ENCODE measurements around the gene PALS2. TPM values are rescaled to one million over a fixed set of nuclear protein-coding genes. Genes with fewer than 3 reads are reported as not detected.

Gene PALS2
- total RNA-seq, 1 experiment from 2014 or later: 70.5 TPM

DNA sequence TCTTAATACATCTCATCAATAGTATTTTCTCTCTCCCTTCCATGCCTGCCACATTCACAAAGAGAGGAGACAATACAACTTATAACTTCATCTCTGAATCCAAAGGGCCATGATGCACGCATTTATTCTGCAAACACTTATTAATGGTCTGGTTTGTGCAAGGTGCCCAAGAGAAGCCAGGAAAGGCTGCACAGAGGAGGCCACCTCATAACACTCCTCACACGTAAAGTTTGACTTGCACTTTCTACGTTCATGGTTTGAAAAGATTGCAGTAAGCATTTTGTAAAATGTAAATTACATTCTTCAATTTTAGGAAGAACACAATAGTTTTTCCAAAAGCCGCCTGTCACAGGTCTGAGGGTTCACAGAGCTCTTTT, 1.2 kb upstream of the PALS2 start:
- no peak overlapping the region for H3K27ac Mint-ChIP-seq (ENCODE audit: unreplicated experiment)
- TF ChIP-seq, protein P1, sequence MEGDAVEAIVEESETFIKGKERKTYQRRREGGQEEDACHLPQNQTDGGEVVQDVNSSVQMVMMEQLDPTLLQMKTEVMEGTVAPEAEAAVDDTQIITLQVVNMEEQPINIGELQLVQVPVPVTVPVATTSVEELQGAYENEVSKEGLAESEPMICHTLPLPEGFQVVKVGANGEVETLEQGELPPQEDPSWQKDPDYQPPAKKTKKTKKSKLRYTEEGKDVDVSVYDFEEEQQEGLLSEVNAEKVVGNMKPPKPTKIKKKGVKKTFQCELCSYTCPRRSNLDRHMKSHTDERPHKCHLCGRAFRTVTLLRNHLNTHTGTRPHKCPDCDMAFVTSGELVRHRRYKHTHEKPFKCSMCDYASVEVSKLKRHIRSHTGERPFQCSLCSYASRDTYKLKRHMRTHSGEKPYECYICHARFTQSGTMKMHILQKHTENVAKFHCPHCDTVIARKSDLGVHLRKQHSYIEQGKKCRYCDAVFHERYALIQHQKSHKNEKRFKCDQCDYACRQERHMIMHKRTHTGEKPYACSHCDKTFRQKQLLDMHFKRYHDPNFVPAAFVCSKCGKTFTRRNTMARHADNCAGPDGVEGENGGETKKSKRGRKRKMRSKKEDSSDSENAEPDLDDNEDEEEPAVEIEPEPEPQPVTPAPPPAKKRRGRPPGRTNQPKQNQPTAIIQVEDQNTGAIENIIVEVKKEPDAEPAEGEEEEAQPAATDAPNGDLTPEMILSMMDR (IDR thresholded peaks at IDR 0.05; ENCODE audit: unreplicated experiment): no peak
- intact Hi-C loops (cut with micrococcal nuclease; ENCODE audit: unreplicated experiment): no loop called here
- no peaks in the 10 kb centered on the region for H3K9me3 Mint-ChIP-seq (ENCODE audit: low read depth, unreplicated experiment)
- BruUV-seq (replicated peaks): no TSS peak
- peaks cover 54% of the 10 kb centered on the region for H3K27me3 Mint-ChIP-seq (ENCODE audit: unreplicated experiment)
- peaks cover 24% of the 10 kb centered on the region for H3K36me3 Mint-ChIP-seq (ENCODE audit: insufficient read depth, unreplicated experiment)
- H3K4me3 Mint-ChIP-seq (ENCODE audit: low read depth, unreplicated experiment): peak overlapping the region; percentile 91
- CTCF ChIA-PET: no interaction called here
- peaks cover 9% of the 10 kb centered on the region for H3K4me1 Mint-ChIP-seq (ENCODE audit: low read depth, unreplicated experiment)
- DNase-seq: no peak

DNA sequence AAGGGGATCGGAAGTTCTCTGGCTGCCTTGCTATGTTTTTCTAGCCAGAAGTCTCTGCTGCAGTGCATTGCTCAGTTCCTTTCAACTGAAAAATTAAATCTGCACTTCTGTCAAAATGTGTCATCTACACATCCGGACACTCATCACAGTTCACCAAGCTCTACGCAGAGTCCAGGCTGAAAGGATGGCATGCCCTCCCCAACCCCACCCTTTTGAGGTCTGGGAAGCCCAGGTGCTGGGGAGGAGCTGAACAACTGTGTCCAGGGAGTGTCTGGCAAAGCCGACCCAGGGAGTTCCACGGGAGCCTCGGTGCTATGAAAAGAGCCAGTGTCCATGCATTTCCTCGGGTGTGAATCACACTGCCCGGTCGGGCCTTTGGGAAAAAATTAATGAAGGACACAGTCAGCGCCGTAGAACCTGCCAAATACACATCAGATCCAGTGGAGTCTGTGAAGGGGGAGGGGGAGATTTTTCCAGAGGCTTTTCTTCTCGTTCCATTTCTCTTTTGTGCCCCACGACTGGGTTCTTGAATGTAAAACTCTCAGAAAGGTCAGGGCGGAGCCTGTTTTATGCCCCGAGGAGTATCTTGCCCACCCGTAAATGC, 757 bp upstream of the PALS2 start:
- TF ChIP-seq, protein P1 (IDR thresholded peaks at IDR 0.05; ENCODE audit: unreplicated experiment): no peak
- TSS peak; percentile 15 for BruUV-seq (replicated peaks)
- no peaks in the 10 kb centered on the region for H3K9me3 Mint-ChIP-seq (ENCODE audit: low read depth, unreplicated experiment)
- H3K27me3 Mint-ChIP-seq (ENCODE audit: unreplicated experiment): peaks cover 49% of the 10 kb centered on the region
- peaks cover 24% of the 10 kb centered on the region for H3K36me3 Mint-ChIP-seq (ENCODE audit: insufficient read depth, unreplicated experiment)
- H3K4me1 Mint-ChIP-seq (ENCODE audit: low read depth, unreplicated experiment): peaks cover 14% of the 10 kb centered on the region
- H3K27ac Mint-ChIP-seq (ENCODE audit: unreplicated experiment): peak overlapping the region; percentile 63
- DNase-seq: peak; percentile 53
- intact Hi-C loops (cut with micrococcal nuclease; ENCODE audit: unreplicated experiment): no loop called here
- peak overlapping the region; percentile 91 for H3K4me3 Mint-ChIP-seq (ENCODE audit: low read depth, unreplicated experiment)
- CTCF ChIA-PET: no interaction called here

DNA sequence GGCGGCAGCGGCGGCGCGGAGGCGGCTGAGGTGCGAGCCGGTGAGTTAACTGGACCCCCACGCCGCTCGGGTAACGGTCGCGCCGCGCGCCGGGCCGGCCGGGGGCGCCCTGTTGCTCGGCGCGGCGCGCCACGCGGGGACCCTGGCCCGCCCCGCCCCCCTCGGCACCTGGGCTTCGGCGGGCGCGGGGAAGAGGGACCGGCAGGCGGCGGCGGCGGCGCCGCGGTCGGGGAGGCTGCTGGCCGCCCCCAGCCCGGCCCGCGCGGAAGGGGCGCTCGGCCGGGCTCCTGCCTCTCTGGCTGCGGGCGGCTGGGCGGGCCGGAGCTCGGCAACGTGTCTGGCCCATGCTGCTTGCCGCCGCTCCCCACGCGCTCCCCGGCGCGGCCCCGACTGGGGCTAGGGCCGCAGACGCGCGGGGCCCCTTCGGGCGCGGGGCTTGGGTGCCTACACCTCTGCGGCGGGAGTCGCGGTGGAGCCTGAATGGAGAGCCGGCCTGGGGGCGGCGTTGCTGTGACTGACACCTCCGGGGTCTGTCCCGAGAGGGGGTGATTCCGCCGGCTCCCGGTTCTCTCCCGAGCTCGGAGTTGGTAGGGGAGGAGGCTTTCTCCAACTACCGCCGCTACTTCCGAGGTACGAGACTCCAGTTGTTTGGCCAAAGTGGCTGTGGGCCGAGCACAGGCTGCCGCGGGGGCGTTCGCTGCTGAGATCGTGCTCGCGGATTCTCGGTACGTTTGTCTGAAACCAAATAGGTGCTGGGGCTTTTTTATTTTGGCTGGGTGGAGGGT, 494 bp downstream of the PALS2 start:
- intact Hi-C loops (cut with micrococcal nuclease; ENCODE audit: unreplicated experiment): no loop called here
- Mint-ChIP-seq H3K27ac (ENCODE audit: unreplicated experiment) (peak overlapping the region; percentile 66), H3K27me3 (ENCODE audit: unreplicated experiment) (peaks cover 36% of the 10 kb centered on the region)

DNA sequence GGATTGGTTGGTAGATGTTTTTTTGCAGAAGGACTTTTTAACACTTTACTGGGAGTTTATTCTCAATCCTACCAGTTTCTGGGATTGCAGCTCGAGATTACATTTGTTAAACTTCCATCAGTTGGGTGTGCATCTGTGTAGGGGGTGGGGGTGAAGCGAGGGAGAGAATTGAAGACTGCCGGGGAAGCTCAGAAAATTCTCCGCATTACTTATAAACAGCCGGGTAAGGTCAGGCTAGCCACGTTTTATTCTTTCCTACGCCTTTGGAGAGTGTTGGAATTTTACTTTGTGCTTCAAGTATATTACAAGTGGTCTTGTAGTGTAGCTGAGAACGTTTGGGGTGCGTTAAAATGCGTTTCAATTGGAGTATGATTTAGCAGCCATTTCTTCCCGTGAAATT, 1.1 kb downstream of the PALS2 start:
- TF ChIP-seq, protein P1 (IDR thresholded peaks at IDR 0.05; ENCODE audit: unreplicated experiment): no peak
- Mint-ChIP-seq H3K9me3 (ENCODE audit: low read depth, unreplicated experiment) (no peaks in the 10 kb centered on the region), H3K27ac (ENCODE audit: unreplicated experiment) (peak overlapping the region; percentile 66), H3K36me3 (ENCODE audit: insufficient read depth, unreplicated experiment) (peaks cover 24% of the 10 kb centered on the region), H3K4me1 (ENCODE audit: low read depth, unreplicated experiment) (peaks cover 31% of the 10 kb centered on the region), H3K4me3 (ENCODE audit: low read depth, unreplicated experiment) (peak overlapping the region; percentile 91), H3K27me3 (ENCODE audit: unreplicated experiment) (peaks cover 30% of the 10 kb centered on the region)
- no peak for DNase-seq
- CTCF ChIA-PET: interaction anchor here (0.7 to 1.0 kb wide), 2 partner anchors 8 to 168 kb away, joined by 3 to 9 read pairs; no protein-coding TSS in a partner anchor
- BruUV-seq (replicated peaks): TSS peak; percentile 30
- intact Hi-C loops (cut with micrococcal nuclease; ENCODE audit: unreplicated experiment): no loop called here

More for the DNA sequence above, 494 bp downstream of the PALS2 start:
- Mint-ChIP-seq H3K4me1 (ENCODE audit: low read depth, unreplicated experiment) (peaks cover 25% of the 10 kb centered on the region), H3K4me3 (ENCODE audit: low read depth, unreplicated experiment) (peak overlapping the region; percentile 91), H3K9me3 (ENCODE audit: low read depth, unreplicated experiment) (no peaks in the 10 kb centered on the region), H3K36me3 (ENCODE audit: insufficient read depth, unreplicated experiment) (peaks cover 24% of the 10 kb centered on the region)
- peak; percentile 63 for DNase-seq
- TF ChIP-seq, protein P1 (IDR thresholded peaks at IDR 0.05; ENCODE audit: unreplicated experiment): no peak
- CTCF ChIA-PET: interaction anchor here (1.0 kb wide), 1 partner anchor 169 kb away, joined by 3 read pairs; no protein-coding TSS in a partner anchor
- no TSS peak for BruUV-seq (replicated peaks)
